Transverse colon (tissue), 4 donors: ENCODE measurements around the gene BRD8. TPM values are rescaled to one million over a fixed set of nuclear protein-coding genes. Genes with fewer than 3 reads are reported as not detected.
"Not testable (repeated sequence)": the region's sequence is repeated elsewhere in the genome, so short reads cannot be mapped to it uniquely, and the experiment has no call there.

Source experiments
- DNase-seq: peaks from one replicate; pipeline ENCODE4 v3.0.0-alpha.2; 2019
- H3K27ac ChIP-seq, 4 donors: fragments of 200-600 bp; sonication (generic); 2 replicates each; pipeline ENCODE4 v1.5.1; 2016 to 2018; ENCODE audit warnings: inconsistent platforms in 4 of 4
- H3K27me3 ChIP-seq: fragments of 200-600 bp; sonication (generic); 2 replicates; pipeline ENCODE4 v1.5.1; 2017; ENCODE audit warnings: inconsistent platforms
- H3K36me3 ChIP-seq, 4 donors: fragments of 200-600 bp; sonication (generic); 2 replicates each; pipeline ENCODE4 v1.5.1; 2017 to 2019; ENCODE audit warnings: inconsistent platforms in 4 of 4
- H3K4me1 ChIP-seq, 4 donors: fragments of 200-600 bp; sonication (generic); 2 replicates each; pipeline ENCODE4 v1.5.1; 2017 to 2020; ENCODE audit warnings: inconsistent platforms in 4 of 4
- H3K4me3 ChIP-seq, 4 donors: fragments of 200-600 bp; sonication (generic); 1 replicate in 1 of 4; 2 replicates in 3 of 4; pipeline versions ENCODE4 v1.5.1 to v1.6.1; 2017 to 2019; ENCODE audit warnings: inconsistent platforms in 4 of 4
- H3K9me3 ChIP-seq, 2 donors: fragments of 200-600 bp; sonication (generic); 2 replicates each; pipeline ENCODE4 v1.5.1; 2017 to 2019; ENCODE audit warnings: inconsistent platforms in 2 of 2
- CTCF ChIP-seq, 5 experiments: fragments of 200-600 bp in 3 of 5; fragments of 450-650 bp in 2 of 5; sonication (generic) in 3 of 5; IDR thresholded peaks; 1 replicate in 2 of 5; 2 replicates in 3 of 5; pipeline ENCODE4 v1.5.1; 2016 to 2017; ENCODE audit warnings: antibody characterized with exemption in 5 of 5, inconsistent platforms in 3 of 5, mild to moderate bottlenecking in 2 of 5, moderate library complexity in 1 of 5
- EP300 ChIP-seq: sonication (generic); formaldehyde crosslinking; IDR thresholded peaks from one replicate; pipeline ENCODE4 v1.6.1; 2017; ENCODE audit warnings: antibody characterized with exemption, low read depth
- POLR2A ChIP-seq: fragments of 450-650 bp; IDR thresholded peaks from one replicate; pipeline ENCODE4 v1.6.1; 2016; ENCODE audit warnings: antibody characterized with exemption, mild to moderate bottlenecking, moderate library complexity
- POLR2AphosphoS5 ChIP-seq, 3 donors: sonication (generic); formaldehyde crosslinking; IDR thresholded peaks; one replicate each; pipeline ENCODE4 v1.6.1; 2016; ENCODE audit warnings: antibody characterized with exemption in 3 of 3
- WGBS, 2 donors: methylation state at CpG; one replicate each; pipeline ENCODE4 v1.1.5; 2018; ENCODE audit warnings: low coverage in 1 of 2; 5-methylcytosine and 5-hydroxymethylcytosine counted together
- in situ Hi-C, 4 donors: fragments of 200-750 bp; cut with MboI; loops; one replicate each; pipeline versions ENCODE4 v1.15.0 to v1.15.1; 2017; ENCODE audit warnings: low sequenced_read_pairs in 3 of 4, low pct_ligation_motif_present in 1 of 4, low pct_unique_long_range_greater_than_20kb in 1 of 4
- intact Hi-C: fragments of 100-400 bp; cut with DNase I; formaldehyde crosslinking; loops from one replicate; pipeline ENCODE4 v1.15.1; 2023; ENCODE audit warnings: low total_unique reads
- total RNA-seq, 4 donors: library from RNA; depleted of rRNA; stranded (reverse); fragments of >200 nt; gene quantifications; one replicate each; pipeline ENCODE4 v1.1.0, GENCODE V29; 2016

The BRD8 gene
- total RNA-seq, 4 donors from 2014 or later = 31.0 to 168 (median 47.7) TPM

- Histone ChIP-seq H3K4me1 (peaks cover 9 to 16% (median 13%) of the 10 kb centered on the region in 4 donors), H3K27me3 (no peaks in the 10 kb centered on the region), H3K9me3 (no peaks in the 10 kb centered on the region), H3K27ac (no peak overlapping the region), H3K36me3 (no peaks in the 10 kb centered on the region), H3K4me3 (no peak overlapping the region)
- in situ Hi-C loops = no loop called here
- intact Hi-C loops = no loop called here
- WGBS, 2 donors = 83 to 86% methylated on average over 2 of the region's 2 CpGs
- TF ChIP-seq CTCF (IDR thresholded peaks at IDR 0.05) = no peak
- TF ChIP-seq POLR2AphosphoS5 (IDR thresholded peaks at IDR 0.05) = no peak
- TF ChIP-seq EP300 = no peak
- no peak for TF ChIP-seq POLR2A
- no peak for DNase-seq
These were observed 38.4 kb upstream of the BRD8 start for GRCh38 chr5:138216799-138217198.

- intact Hi-C loops = no loop called here
- TF ChIP-seq POLR2AphosphoS5 (IDR thresholded peaks at IDR 0.05) (peak; percentile 54 to 75 (median 58)), POLR2A (peak; percentile 60), EP300 (no peak), CTCF (IDR thresholded peaks at IDR 0.05) (no peak)
- in situ Hi-C loops = no loop called here
- no peaks in the 10 kb centered on the region for H3K36me3 ChIP-seq
- H3K9me3 ChIP-seq = no peaks in the 10 kb centered on the region
- no peaks in the 10 kb centered on the region for H3K27me3 ChIP-seq
- H3K4me1 ChIP-seq = peaks cover 12 to 30% (median 18%) of the 10 kb centered on the region in 4 donors
- H3K27ac ChIP-seq = peak within 1 kb of the TSS; percentile 77 to 88 (median 85)
- whole genome bisulfite sequencing, 2 donors = 3% methylated on average over 11 to 32 of the region's 32 CpGs
- H3K4me3 ChIP-seq = peak within 1 kb of the TSS; percentile 87 to 100 (median 98)
- peak; percentile 92 for DNase-seq
These were observed 35.0 kb upstream of the BRD8 start, which contains the start of gene CDC23 for GRCh38 chr5:138213161-138214029. CDC23 (minus strand) TSS chr5:138213323; CDS start chr5:138213312, 11 bp downstream.

GRCh38 chr5:138212828-138213160 lies 34.4 kb upstream of the BRD8 start:
- intact Hi-C loops = no loop called here
- TF ChIP-seq EP300 (no peak), POLR2AphosphoS5 (IDR thresholded peaks at IDR 0.05) (no peak), CTCF (IDR thresholded peaks at IDR 0.05) (no peak), POLR2A (no peak)
- in situ Hi-C loops = no loop called here
- peaks cover 12 to 30% (median 18%) of the 10 kb centered on the region in 4 donors for H3K4me1 ChIP-seq
- no peaks in the 10 kb centered on the region for H3K27me3 ChIP-seq
- peak overlapping the region; percentile 77 to 88 (median 85) for H3K27ac ChIP-seq
- no peaks in the 10 kb centered on the region for H3K36me3 ChIP-seq
- peak overlapping the region; percentile 87 to 100 (median 98) for H3K4me3 ChIP-seq
- 0% methylated on average over 5 of the region's 8 CpGs; no CpG with 5 or more reads in 1 of the 2 donors for WGBS, 2 donors
- DNase-seq = peak; percentile 11
- H3K9me3 ChIP-seq = no peaks in the 10 kb centered on the region

- intact Hi-C loops = no loop called here
- in situ Hi-C loops = no loop called here
- 80 to 90% methylated on average over 3 of the region's 3 CpGs for WGBS, 2 donors
These were observed 32.6 kb upstream of the BRD8 start for GRCh38 chr5:138210985-138211384.

GRCh38 chr5:138193859-138194258 lies 15.4 kb upstream of the BRD8 start:
- H3K9me3 ChIP-seq, H3K4me1 ChIP-seq, intact Hi-C loops, DNase-seq, H3K4me3 ChIP-seq, H3K27ac ChIP-seq, H3K27me3 ChIP-seq: not testable (repeated sequence)
- 93 to 100% methylated on average over 7 to 8 of the region's 8 CpGs for WGBS, 2 donors
- peaks cover 0 to 65% (median 24%) of the 10 kb centered on the region in 4 donors for H3K36me3 ChIP-seq
- in situ Hi-C loops = loop anchor here in 1 of 4 donors (25.0 kb wide), 2 partner anchors 218 to 343 kb away; partner anchors contain the start of gene ETF1

More at GRCh38 chr5:138210985-138211384, 32.6 kb upstream of the BRD8 start:
- DNase-seq = no peak
- Histone ChIP-seq H3K27ac (no peak overlapping the region), H3K4me1 (peaks cover 12 to 30% (median 18%) of the 10 kb centered on the region in 4 donors), H3K9me3 (no peaks in the 10 kb centered on the region), H3K27me3 (no peaks in the 10 kb centered on the region), H3K36me3 (peaks cover 0 to 6% (median 2%) of the 10 kb centered on the region in 4 donors), H3K4me3 (no peak overlapping the region)
- no peak for TF ChIP-seq POLR2A
- no peak for TF ChIP-seq CTCF (IDR thresholded peaks at IDR 0.05)
- TF ChIP-seq POLR2AphosphoS5 (IDR thresholded peaks at IDR 0.05) = no peak
- TF ChIP-seq EP300 = no peak
